Measurements from ENCODE around the gene PAN3.

DNA sequence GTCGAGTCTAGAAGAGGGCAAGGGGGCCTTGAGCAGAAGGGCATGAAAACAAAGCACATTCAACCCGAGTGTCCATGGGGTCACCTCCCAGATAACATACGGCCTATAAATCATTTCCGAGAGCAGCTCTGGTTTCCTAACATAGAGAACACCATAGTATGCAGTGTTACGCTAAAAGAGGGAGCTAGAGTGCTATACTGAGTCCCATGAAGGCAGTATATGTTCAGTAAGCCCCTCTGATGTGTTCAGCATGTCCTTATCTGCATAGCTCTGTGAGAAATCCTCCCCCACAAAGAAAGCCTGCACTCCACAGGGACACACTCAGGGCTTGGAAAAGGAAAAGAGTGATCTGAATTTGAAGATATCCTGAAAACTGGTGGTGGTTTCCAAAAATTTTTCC lies 181.2 kb downstream of the PAN3 start:
- TF ChIP-seq, protein P1, sequence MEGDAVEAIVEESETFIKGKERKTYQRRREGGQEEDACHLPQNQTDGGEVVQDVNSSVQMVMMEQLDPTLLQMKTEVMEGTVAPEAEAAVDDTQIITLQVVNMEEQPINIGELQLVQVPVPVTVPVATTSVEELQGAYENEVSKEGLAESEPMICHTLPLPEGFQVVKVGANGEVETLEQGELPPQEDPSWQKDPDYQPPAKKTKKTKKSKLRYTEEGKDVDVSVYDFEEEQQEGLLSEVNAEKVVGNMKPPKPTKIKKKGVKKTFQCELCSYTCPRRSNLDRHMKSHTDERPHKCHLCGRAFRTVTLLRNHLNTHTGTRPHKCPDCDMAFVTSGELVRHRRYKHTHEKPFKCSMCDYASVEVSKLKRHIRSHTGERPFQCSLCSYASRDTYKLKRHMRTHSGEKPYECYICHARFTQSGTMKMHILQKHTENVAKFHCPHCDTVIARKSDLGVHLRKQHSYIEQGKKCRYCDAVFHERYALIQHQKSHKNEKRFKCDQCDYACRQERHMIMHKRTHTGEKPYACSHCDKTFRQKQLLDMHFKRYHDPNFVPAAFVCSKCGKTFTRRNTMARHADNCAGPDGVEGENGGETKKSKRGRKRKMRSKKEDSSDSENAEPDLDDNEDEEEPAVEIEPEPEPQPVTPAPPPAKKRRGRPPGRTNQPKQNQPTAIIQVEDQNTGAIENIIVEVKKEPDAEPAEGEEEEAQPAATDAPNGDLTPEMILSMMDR (IDR thresholded peaks at IDR 0.05): no peak
- no peak for TF ChIP-seq EP300 (IDR thresholded peaks at IDR 0.05)
- no peak for TF ChIP-seq POLR2A (IDR thresholded peaks at IDR 0.05)
